Astrocyte (in vitro differentiated cells and primary cell): ENCODE measurements around the gene MRPS18B. TPM values are rescaled to one million over a fixed set of nuclear protein-coding genes. Genes with fewer than 3 reads are reported as not detected.
A peak's percentile ranks its signal among the peaks of the same experiment; 100 is the strongest.

ENCODE experiments used
- DNase-seq: peaks from one replicate; pipeline ENCODE4 v3.0.0-alpha.2; 2010; ENCODE audit warnings: low read depth
- FAIRE-seq: peaks from 2 replicates; lab custom pipeline; 2011; peaks lifted over from hg19 to GRCh38; lab: Jason Lieb, UNC
- H2AFZ ChIP-seq: 2 replicates; pipeline ENCODE4 v1.6.0; 2012; ENCODE audit warnings: low read depth, low read length, inconsistent platforms
- H3K27ac ChIP-seq: 2 replicates; pipeline ENCODE4 v1.5.1; 2011; ENCODE audit warnings: low read depth, low read length, inconsistent platforms
- H3K27me3 ChIP-seq: 2 replicates; pipeline ENCODE4 v1.6.0; 2011; ENCODE audit warnings: low read length, inconsistent platforms; ENCODE audit not compliant: insufficient read depth
- H3K36me3 ChIP-seq: 2 replicates; pipeline ENCODE4 v1.5.1; 2011; ENCODE audit warnings: low read length, inconsistent platforms; ENCODE audit not compliant: insufficient read depth
- H3K4me1 ChIP-seq: 2 replicates; pipeline ENCODE4 v1.5.1; 2011; ENCODE audit warnings: low read length, inconsistent platforms; ENCODE audit not compliant: insufficient read depth
- H3K4me2 ChIP-seq: 2 replicates; pipeline ENCODE4 v1.6.0; 2012; ENCODE audit warnings: low read length, inconsistent platforms
- H3K4me3 ChIP-seq: 2 replicates; pipeline ENCODE4 v1.5.1; 2011; ENCODE audit warnings: low read depth, mild to moderate bottlenecking, low read length, inconsistent platforms; ENCODE audit not compliant: insufficient read depth
- H3K79me2 ChIP-seq: 2 replicates; pipeline ENCODE4 v1.6.0; 2012; ENCODE audit warnings: mild to moderate bottlenecking, low read length, inconsistent platforms; ENCODE audit not compliant: insufficient read depth
- H3K9ac ChIP-seq: 2 replicates; pipeline ENCODE4 v1.6.0; 2012; ENCODE audit warnings: mild to moderate bottlenecking, low read length, inconsistent platforms
- H3K9me3 ChIP-seq: 2 replicates; pipeline ENCODE4 v1.5.1; 2012; ENCODE audit warnings: low read depth, mild to moderate bottlenecking, low read length, inconsistent platforms; ENCODE audit not compliant: insufficient read depth
- H4K20me1 ChIP-seq: 2 replicates; pipeline ENCODE4 v1.6.0; 2012; ENCODE audit warnings: low read length, inconsistent platforms; ENCODE audit not compliant: insufficient read depth
- H3K27ac Mint-ChIP-seq: one replicate; pipeline ENCODE4 v1.8.0; 2021; ENCODE audit warnings: mild to moderate bottlenecking, mixed read lengths; ENCODE audit not compliant: unreplicated experiment
- H3K27me3 Mint-ChIP-seq: one replicate; pipeline ENCODE4 v1.8.0; 2021; ENCODE audit warnings: low read depth, mixed read lengths; ENCODE audit not compliant: unreplicated experiment
- H3K36me3 Mint-ChIP-seq: one replicate; pipeline ENCODE4 v1.8.0; 2021; ENCODE audit warnings: low read depth, mixed read lengths; ENCODE audit not compliant: unreplicated experiment
- H3K4me1 Mint-ChIP-seq: one replicate; pipeline ENCODE4 v1.8.0; 2021; ENCODE audit warnings: low read depth, mixed read lengths; ENCODE audit not compliant: unreplicated experiment
- H3K4me3 Mint-ChIP-seq: one replicate; pipeline ENCODE4 v1.8.0; 2021; ENCODE audit warnings: mild to moderate bottlenecking, moderate library complexity, mixed read lengths; ENCODE audit not compliant: unreplicated experiment
- H3K9me3 Mint-ChIP-seq: one replicate; pipeline ENCODE4 v1.8.0; 2021; ENCODE audit warnings: mild to moderate bottlenecking, mixed read lengths; ENCODE audit not compliant: unreplicated experiment
- EZH2 ChIP-seq: IDR thresholded peaks from 2 replicates; pipeline ENCODE4 v1.6.1; 2012; ENCODE audit warnings: mild to moderate bottlenecking, low read length, inconsistent platforms; ENCODE audit not compliant: insufficient read depth
- total RNA-seq: library from RNA; stranded (reverse); gene quantifications from 2 replicates; pipeline ENCODE4 v1.2.1, GENCODE V29; 2021
- TF ChIP-seq, protein P1 (sequence below): IDR thresholded peaks from 2 replicates; pipeline ENCODE4 v1.5.1; 2011; ENCODE audit warnings: low read depth, mild to moderate bottlenecking, inconsistent platforms, low read length, moderate library complexity; ENCODE audit not compliant: insufficient read depth

The MRPS18B gene
- total RNA-seq, 1 donor from 2014 or later = 28.0 TPM

- Mint-ChIP-seq H3K4me3 (peak overlapping the region; percentile 99), H3K9me3 (no peaks in the 10 kb centered on the region), H3K36me3 (no peaks in the 10 kb centered on the region), H3K27me3 (no peaks in the 10 kb centered on the region), H3K27ac (peak overlapping the region; percentile 94), H3K4me1 (peaks cover 20% of the 10 kb centered on the region)
- no peaks in the 10 kb centered on the region for H3K9me3 ChIP-seq
- H2AFZ ChIP-seq = no peak overlapping the region
- H3K4me1 ChIP-seq = peaks cover 16% of the 10 kb centered on the region
- H3K79me2 ChIP-seq = peaks cover 57% of the 10 kb centered on the region
- no peak for TF ChIP-seq EZH2
- TF ChIP-seq, protein P1, sequence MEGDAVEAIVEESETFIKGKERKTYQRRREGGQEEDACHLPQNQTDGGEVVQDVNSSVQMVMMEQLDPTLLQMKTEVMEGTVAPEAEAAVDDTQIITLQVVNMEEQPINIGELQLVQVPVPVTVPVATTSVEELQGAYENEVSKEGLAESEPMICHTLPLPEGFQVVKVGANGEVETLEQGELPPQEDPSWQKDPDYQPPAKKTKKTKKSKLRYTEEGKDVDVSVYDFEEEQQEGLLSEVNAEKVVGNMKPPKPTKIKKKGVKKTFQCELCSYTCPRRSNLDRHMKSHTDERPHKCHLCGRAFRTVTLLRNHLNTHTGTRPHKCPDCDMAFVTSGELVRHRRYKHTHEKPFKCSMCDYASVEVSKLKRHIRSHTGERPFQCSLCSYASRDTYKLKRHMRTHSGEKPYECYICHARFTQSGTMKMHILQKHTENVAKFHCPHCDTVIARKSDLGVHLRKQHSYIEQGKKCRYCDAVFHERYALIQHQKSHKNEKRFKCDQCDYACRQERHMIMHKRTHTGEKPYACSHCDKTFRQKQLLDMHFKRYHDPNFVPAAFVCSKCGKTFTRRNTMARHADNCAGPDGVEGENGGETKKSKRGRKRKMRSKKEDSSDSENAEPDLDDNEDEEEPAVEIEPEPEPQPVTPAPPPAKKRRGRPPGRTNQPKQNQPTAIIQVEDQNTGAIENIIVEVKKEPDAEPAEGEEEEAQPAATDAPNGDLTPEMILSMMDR = no peak
- no peak for FAIRE-seq
- H3K4me2 ChIP-seq = peak overlapping the region; percentile 99
- no peak for DNase-seq
- H3K27ac ChIP-seq = no peak overlapping the region
- peaks cover 3% of the 10 kb centered on the region for H3K36me3 ChIP-seq
- H4K20me1 ChIP-seq = peaks cover 48% of the 10 kb centered on the region
- H3K4me3 ChIP-seq = peak overlapping the region; percentile 91
- peak overlapping the region; percentile 95 for H3K9ac ChIP-seq
- H3K27me3 ChIP-seq = no peaks in the 10 kb centered on the region
Observed at GRCh38 chr6:30572148-30572547, 45.5 kb upstream of the MRPS18B start.

GRCh38 chr6:30573113-30573512, 44.5 kb upstream of the MRPS18B start:
- peaks cover 61% of the 10 kb centered on the region for H3K79me2 ChIP-seq
- no peaks in the 10 kb centered on the region for H3K27me3 ChIP-seq
- no peak overlapping the region for H3K4me3 ChIP-seq
- Mint-ChIP-seq H3K9me3 (no peaks in the 10 kb centered on the region), H3K4me1 (peaks cover 20% of the 10 kb centered on the region), H3K27ac (no peak overlapping the region), H3K36me3 (peaks cover 2% of the 10 kb centered on the region), H3K27me3 (no peaks in the 10 kb centered on the region), H3K4me3 (peak overlapping the region; percentile 23)
- DNase-seq = no peak
- peaks cover 16% of the 10 kb centered on the region for H3K4me1 ChIP-seq
- TF ChIP-seq, protein P1 = no peak
- TF ChIP-seq EZH2 = no peak
- H2AFZ ChIP-seq = no peak overlapping the region
- FAIRE-seq = no peak
- H3K27ac ChIP-seq = no peak overlapping the region
- no peaks in the 10 kb centered on the region for H3K9me3 ChIP-seq
- H3K4me2 ChIP-seq = peak overlapping the region; percentile 99
- H4K20me1 ChIP-seq = peaks cover 52% of the 10 kb centered on the region
- no peak overlapping the region for H3K9ac ChIP-seq
- peaks cover 12% of the 10 kb centered on the region for H3K36me3 ChIP-seq

DNA sequence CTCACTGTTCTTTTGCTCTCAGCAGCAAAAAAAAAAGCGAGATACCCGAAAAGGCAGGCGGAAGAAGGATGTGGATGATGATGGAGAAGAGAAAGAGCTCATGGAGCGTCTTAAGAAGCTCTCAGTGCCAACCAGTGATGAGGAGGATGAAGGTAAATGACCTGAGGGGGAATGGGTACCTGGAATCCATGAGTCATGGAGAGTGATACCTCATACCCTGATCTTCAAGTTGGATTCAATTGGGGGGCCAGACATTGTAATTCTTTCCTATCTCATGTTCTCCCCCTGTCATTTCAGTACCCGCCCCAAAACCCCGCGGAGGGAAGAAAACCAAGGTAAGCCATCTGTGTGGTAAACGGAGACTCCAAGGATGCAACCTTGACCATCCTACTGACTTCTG, 39.6 kb upstream of the MRPS18B start:
- H4K20me1 ChIP-seq = peaks cover 39% of the 10 kb centered on the region
- peaks cover 18% of the 10 kb centered on the region for H3K36me3 Mint-ChIP-seq

More for the DNA sequence above, 39.6 kb upstream of the MRPS18B start:
- DNase-seq (no peak), FAIRE-seq (no peak)
- H3K4me1 Mint-ChIP-seq = peaks cover 6% of the 10 kb centered on the region
- H3K9ac ChIP-seq = no peak overlapping the region
- no peak overlapping the region for H3K4me2 ChIP-seq
- no peak overlapping the region for H2AFZ ChIP-seq
- no peak overlapping the region for H3K4me3 ChIP-seq
- no peaks in the 10 kb centered on the region for H3K9me3 ChIP-seq
- H3K4me3 Mint-ChIP-seq = peak overlapping the region; percentile 21
- H3K27ac Mint-ChIP-seq = no peak overlapping the region
- peaks cover 46% of the 10 kb centered on the region for H3K36me3 ChIP-seq
- no peak overlapping the region for H3K27ac ChIP-seq
- no peaks in the 10 kb centered on the region for H3K27me3 ChIP-seq
- no peaks in the 10 kb centered on the region for H3K9me3 Mint-ChIP-seq
- no peaks in the 10 kb centered on the region for H3K4me1 ChIP-seq
- no peaks in the 10 kb centered on the region for H3K27me3 Mint-ChIP-seq
- peaks cover 43% of the 10 kb centered on the region for H3K79me2 ChIP-seq
- TF ChIP-seq, protein P1 = no peak
- TF ChIP-seq EZH2 = no peak
